ENCODE data around the gene GULP1. TPM values are rescaled to one million over a fixed set of nuclear protein-coding genes. Genes with fewer than 3 reads are reported as not detected.

The GULP1 gene
- total and polyA plus RNA-seq, 2 of the 13 experiments (the other 11 are each of a cell fraction or from before 2014, with no cell fraction given) = 0.15 TPM; not detected in 1

DNA sequence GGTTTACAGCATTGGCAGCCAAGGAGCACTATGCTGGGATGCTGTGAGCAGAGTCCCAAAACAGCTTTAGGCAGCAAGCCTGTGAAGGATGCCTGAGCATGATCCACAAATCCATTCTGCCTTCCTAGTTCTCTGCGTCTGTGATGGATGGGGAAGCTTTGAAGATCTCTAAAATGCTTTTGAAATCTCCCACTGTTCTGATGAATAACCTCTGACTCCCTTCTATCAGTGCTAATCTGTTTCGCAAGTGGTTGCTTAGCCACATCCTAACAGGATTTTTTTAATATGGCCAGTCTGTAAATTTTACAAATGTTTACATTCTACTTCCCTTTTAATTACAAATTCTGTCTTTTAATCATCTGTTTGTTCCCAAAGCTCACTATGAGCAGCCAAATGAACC, 319.2 kb downstream of the GULP1 start:
- Histone ChIP-seq H3K4me2 (ENCODE audit: low read depth, low read length) (no peak overlapping the region), H3K4me3 (replicated peaks in 1 of 3; ENCODE audit: insufficient read depth in 1 of 3, low read depth in 2 of 3, low read length in 3 of 3) (no peak overlapping the region), H3K4me1 (ENCODE audit: insufficient read depth, low read length) (no peaks in the 10 kb centered on the region), H2AFZ (ENCODE audit: low read length) (no peak overlapping the region), H3K79me2 (ENCODE audit: insufficient read depth, low read length) (no peaks in the 10 kb centered on the region), H3K36me3 (replicated peaks in 1 of 2; ENCODE audit: control insufficient read depth in 1 of 2, insufficient read depth in 2 of 2, low read length in 2 of 2) (no peaks in the 10 kb centered on the region), H4K20me1 (ENCODE audit: insufficient read depth, low read length) (no peaks in the 10 kb centered on the region), H3K9me3 (ENCODE audit: low read length) (peaks cover 9% of the 10 kb centered on the region; the same call in 1 of the 2 replicates), H3K27ac (ENCODE audit: extremely low read length, insufficient read depth, low read length) (no peak overlapping the region), H3K9ac (ENCODE audit: insufficient read depth, low read depth, low read length) (no peak overlapping the region), H3K27me3 (ENCODE audit: control insufficient read depth in 1 of 2, insufficient read depth in 2 of 2, low read length in 2 of 2) (no peaks in the 10 kb centered on the region)
- FAIRE-seq (no peak), ATAC-seq (no peak), DNase-seq (ENCODE audit: low spot score) (no peak)
- intact Hi-C loops (cut with micrococcal nuclease; ENCODE audit: unreplicated experiment) (no loop called here), in situ Hi-C loops (cut with HindIII; ENCODE audit: extremely low pct_ligation_motif_present, low pct_unique_long_range_greater_than_20kb) (no loop called here)
- POLR2A ChIA-PET = no interaction called here
- TF ChIP-seq NAIF1 (CRISPR knock-in tag; IDR thresholded peaks at IDR 0.05; ENCODE audit: borderline replicate concordance) = no peak
- no peak for TF ChIP-seq RORA (CRISPR knock-in tag; IDR thresholded peaks at IDR 0.05)
- no peak for TF ChIP-seq ZNF3 (CRISPR knock-in tag; IDR thresholded peaks at IDR 0.05)
- no peak for TF ChIP-seq MEIS1 (CRISPR knock-in tag; IDR thresholded peaks at IDR 0.05; ENCODE audit: borderline replicate concordance)
- no peak for TF ChIP-seq ZNF558 (CRISPR knock-in tag; IDR thresholded peaks at IDR 0.05; ENCODE audit: borderline replicate concordance)
- no peak for TF ChIP-seq PHF8 (CRISPR knock-in tag; IDR thresholded peaks at IDR 0.05)
- no peak for TF ChIP-seq ZNF7 (CRISPR knock-in tag; IDR thresholded peaks at IDR 0.05)
- TF ChIP-seq KLF13 (CRISPR knock-in tag; IDR thresholded peaks at IDR 0.05) = no peak
- TF ChIP-seq, protein P1, sequence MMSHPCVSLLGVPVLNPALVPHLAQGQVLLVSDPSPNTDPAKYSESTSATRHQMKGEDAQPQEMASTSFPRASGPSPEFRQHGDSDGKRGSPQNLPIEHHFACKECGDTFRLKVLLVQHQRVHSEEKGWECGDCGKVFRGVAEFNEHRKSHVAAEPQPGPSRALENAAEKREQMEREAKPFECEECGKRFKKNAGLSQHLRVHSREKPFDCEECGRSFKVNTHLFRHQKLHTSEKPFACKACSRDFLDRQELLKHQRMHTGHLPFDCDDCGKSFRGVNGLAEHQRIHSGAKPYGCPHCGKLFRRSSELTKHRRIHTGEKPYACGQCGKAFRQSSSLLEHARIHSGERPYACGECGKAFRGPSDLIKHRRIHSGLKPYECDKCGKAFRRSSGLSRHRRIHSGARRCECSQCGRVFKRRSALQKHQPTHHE (CRISPR knock-in tag; IDR thresholded peaks at IDR 0.05; ENCODE audit: borderline replicate concordance) = no peak
- TF ChIP-seq, protein P2, sequence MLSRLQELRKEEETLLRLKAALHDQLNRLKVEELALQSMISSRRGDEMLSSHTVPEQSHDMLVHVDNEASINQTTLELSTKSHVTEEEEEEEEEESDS (CRISPR knock-in tag; IDR thresholded peaks at IDR 0.05; ENCODE audit: borderline replicate concordance) = no peak
- TF ChIP-seq SYNCRIP (IDR thresholded peaks at IDR 0.05; ENCODE audit: insufficient read depth, low read depth, low read length) = no peak
- TF ChIP-seq DNMT1 (CRISPR knock-in tag; IDR thresholded peaks at IDR 0.05) = no peak
- no peak for TF ChIP-seq ZNF124 (CRISPR knock-in tag; IDR thresholded peaks at IDR 0.05)
- CTCF ChIA-PET (ENCODE audit: low intra/inter-chr PET ratio, low total read pairs) = no interaction called here
- no TSS peak for BruUV-seq (replicated peaks)
- WGBS (ENCODE audit: low lambda C conversion rate) = 2% methylated on average over 2 of the region's 2 CpGs

Measured in HepG2 (cell line).